ENCODE measurements around the gene MT1F.

Gene MT1F

DNA sequence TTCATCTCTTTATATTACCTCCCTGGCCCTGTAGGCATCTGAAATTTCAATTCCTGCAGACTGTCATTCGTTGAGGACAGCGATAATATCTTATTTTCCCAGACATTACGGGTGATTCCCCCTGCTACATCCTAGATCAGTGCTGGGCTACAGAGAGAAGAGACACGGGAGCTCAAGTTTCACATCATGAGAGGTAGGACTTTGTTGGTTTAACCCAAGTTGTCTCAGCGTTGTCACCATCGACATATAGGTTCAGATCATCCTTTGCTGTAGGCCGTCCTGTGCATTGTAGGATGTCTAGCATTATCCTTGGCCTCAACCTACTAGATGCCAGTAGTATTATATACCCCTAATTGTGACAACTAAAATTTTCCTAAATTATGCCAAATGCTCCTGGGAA, 43.8 kb downstream of the MT1F start:
- DNase-seq = no peak

GRCh38 chr16:56702836-56703235, 45.1 kb downstream of the MT1F start:
- no peak for DNase-seq
